Measurements from ENCODE around the gene RUFY2.

RUFY2 gene

DNA sequence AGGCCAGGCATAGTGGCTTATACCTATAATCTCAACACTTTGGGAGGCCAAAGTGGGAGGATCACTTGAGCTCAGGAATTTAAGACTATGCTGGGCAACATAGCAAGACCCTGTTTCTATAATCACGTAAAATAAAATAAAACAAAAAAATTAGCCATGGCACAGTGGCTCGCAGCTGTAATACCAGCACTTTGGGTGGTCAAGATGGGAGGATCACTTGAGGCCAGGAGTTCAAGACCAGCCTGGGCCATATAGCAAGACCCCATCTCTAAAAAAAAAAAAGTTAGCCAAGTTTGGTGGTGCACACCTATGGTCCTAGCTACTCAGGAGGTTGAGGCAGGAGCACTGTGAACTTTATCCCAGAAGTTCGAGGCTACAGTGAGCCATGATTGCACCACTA is 33.8 kb upstream of the RUFY2 start:
- no peaks in the 10 kb centered on the region for H3K79me2 ChIP-seq (ENCODE audit: low read length)
- H3K4me2 ChIP-seq (ENCODE audit: low read length) = no peak overlapping the region
- H4K20me1 ChIP-seq (ENCODE audit: insufficient read depth, low read length) = no peaks in the 10 kb centered on the region
- TF ChIP-seq CTCF (IDR thresholded peaks at IDR 0.05; ENCODE audit: low read depth, low read length) = no peak
- TF ChIP-seq EZH2phosphoT487 (IDR thresholded peaks at IDR 0.05; ENCODE audit: low read depth) = no peak
- H3K4me1 ChIP-seq (ENCODE audit: low read length) = peaks cover 4% of the 10 kb centered on the region; the same call in 1 of the 2 replicates
- H3K36me3 ChIP-seq (replicated peaks; ENCODE audit: low read depth, low read length) = peaks cover 10% of the 10 kb centered on the region
- H3K27me3 ChIP-seq (ENCODE audit: low read depth, low read length) = no peaks in the 10 kb centered on the region
- H3K9ac ChIP-seq (ENCODE audit: low read length) = no peak overlapping the region
- H2AFZ ChIP-seq (ENCODE audit: low read depth, low read length) = no peak overlapping the region
- H3K27ac ChIP-seq (ENCODE audit: low read length) = no peak overlapping the region
- no peaks in the 10 kb centered on the region for H3K9me3 ChIP-seq (ENCODE audit: insufficient read depth, low read length)
- no peak overlapping the region for H3K4me3 ChIP-seq (ENCODE audit: low read length)

GRCh38 chr10:68435803-68436202 is 28.7 kb upstream of the RUFY2 start:
- TF ChIP-seq CTCF (IDR thresholded peaks at IDR 0.05; ENCODE audit: low read depth, low read length) (no peak), EZH2phosphoT487 (IDR thresholded peaks at IDR 0.05; ENCODE audit: low read depth) (no peak)
- Histone ChIP-seq H3K9me3 (ENCODE audit: insufficient read depth, low read length) (no peaks in the 10 kb centered on the region), H3K4me3 (ENCODE audit: low read length) (no peak overlapping the region), H3K36me3 (replicated peaks; ENCODE audit: low read depth, low read length) (peaks cover 25% of the 10 kb centered on the region), H4K20me1 (ENCODE audit: insufficient read depth, low read length) (no peaks in the 10 kb centered on the region), H3K79me2 (ENCODE audit: low read length) (no peaks in the 10 kb centered on the region), H3K9ac (ENCODE audit: low read length) (no peak overlapping the region), H3K4me2 (ENCODE audit: low read length) (0 out of 2 replicates have a peak overlapping the region, but pooled peaks have one; percentile 7), H2AFZ (ENCODE audit: low read depth, low read length) (no peak overlapping the region), H3K27ac (ENCODE audit: low read length) (no peak overlapping the region), H3K27me3 (ENCODE audit: low read depth, low read length) (no peaks in the 10 kb centered on the region), H3K4me1 (ENCODE audit: low read length) (peaks cover 4% of the 10 kb centered on the region; the same call in 1 of the 2 replicates)

DNA sequence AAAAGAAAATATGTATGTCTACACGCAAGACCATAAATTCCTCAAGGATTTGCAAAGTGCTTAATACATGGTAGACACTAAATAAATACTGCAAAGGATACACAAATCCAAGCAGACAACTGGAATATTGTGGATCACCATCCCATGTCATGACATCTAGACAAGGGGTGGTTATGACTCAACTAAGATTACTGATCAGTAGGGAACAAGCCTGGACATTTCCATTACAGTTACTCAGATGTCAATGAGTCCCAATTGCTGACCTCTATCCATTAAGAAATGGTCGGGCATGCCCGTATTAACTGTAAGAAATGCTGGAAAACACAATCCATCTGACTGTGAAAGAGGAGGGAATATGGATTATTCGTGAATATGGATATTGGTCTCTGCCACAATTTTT is 27.6 kb upstream of the RUFY2 start:
- Histone ChIP-seq H3K27me3 (ENCODE audit: low read depth, low read length) (no peaks in the 10 kb centered on the region), H3K36me3 (replicated peaks; ENCODE audit: low read depth, low read length) (peaks cover 27% of the 10 kb centered on the region), H3K4me3 (ENCODE audit: low read length) (no peak overlapping the region), H3K4me1 (ENCODE audit: low read length) (peaks cover 4% of the 10 kb centered on the region; the same call in 1 of the 2 replicates), H3K79me2 (ENCODE audit: low read length) (no peaks in the 10 kb centered on the region), H3K9me3 (ENCODE audit: insufficient read depth, low read length) (no peaks in the 10 kb centered on the region), H3K4me2 (ENCODE audit: low read length) (no peak overlapping the region), H3K27ac (ENCODE audit: low read length) (no peak overlapping the region), H3K9ac (ENCODE audit: low read length) (no peak overlapping the region), H4K20me1 (ENCODE audit: insufficient read depth, low read length) (no peaks in the 10 kb centered on the region), H2AFZ (ENCODE audit: low read depth, low read length) (no peak overlapping the region)
- TF ChIP-seq CTCF (IDR thresholded peaks at IDR 0.05; ENCODE audit: low read depth, low read length) (no peak), EZH2phosphoT487 (IDR thresholded peaks at IDR 0.05; ENCODE audit: low read depth) (no peak)

- Histone ChIP-seq H4K20me1 (ENCODE audit: insufficient read depth, low read length) (no peaks in the 10 kb centered on the region), H3K36me3 (replicated peaks; ENCODE audit: low read depth, low read length) (peaks cover 17% of the 10 kb centered on the region)
Measured at GRCh38 chr10:68428396-68429104, 21.5 kb upstream of the RUFY2 start.

More at GRCh38 chr10:68428396-68429104, 21.5 kb upstream of the RUFY2 start:
- TF ChIP-seq EZH2phosphoT487 (IDR thresholded peaks at IDR 0.05; ENCODE audit: low read depth) (no peak), CTCF (IDR thresholded peaks at IDR 0.05; ENCODE audit: low read depth, low read length) (no peak)
- Histone ChIP-seq H2AFZ (ENCODE audit: low read depth, low read length) (no peak overlapping the region), H3K27me3 (ENCODE audit: low read depth, low read length) (no peaks in the 10 kb centered on the region), H3K4me1 (ENCODE audit: low read length) (no peaks in the 10 kb centered on the region), H3K79me2 (ENCODE audit: low read length) (no peaks in the 10 kb centered on the region), H3K9ac (ENCODE audit: low read length) (no peak overlapping the region), H3K9me3 (ENCODE audit: insufficient read depth, low read length) (no peaks in the 10 kb centered on the region), H3K4me3 (ENCODE audit: low read length) (no peak overlapping the region), H3K27ac (ENCODE audit: low read length) (no peak overlapping the region), H3K4me2 (ENCODE audit: low read length) (no peak overlapping the region)
